Ishikawa (cell line): Measurements from ENCODE around the gene TREM2.

ENCODE experiments used
- CEBPB ChIP-seq: IDR thresholded peaks from 2 replicates; pipeline ENCODE4 v1.6.1; 2012
- CREB1 ChIP-seq: IDR thresholded peaks from 2 replicates; pipeline ENCODE4 v1.6.1; 2012; ENCODE audit warnings: low read depth
- EGR1 ChIP-seq: IDR thresholded peaks from 2 replicates; pipeline ENCODE4 v1.6.1; 2012
- EP300 ChIP-seq: IDR thresholded peaks from 2 replicates; pipeline ENCODE4 v1.6.1; 2012; ENCODE audit warnings: borderline replicate concordance
- FOXM1 ChIP-seq: IDR thresholded peaks from 2 replicates; pipeline ENCODE4 v1.6.1; 2012; ENCODE audit warnings: low read depth, borderline replicate concordance
- MAX ChIP-seq: IDR thresholded peaks from 2 replicates; pipeline ENCODE4 v1.6.1; 2012
- NFIC ChIP-seq: IDR thresholded peaks from 2 replicates; pipeline ENCODE4 v1.6.1; 2012
- RAD21 ChIP-seq: IDR thresholded peaks from 2 replicates; pipeline ENCODE4 v1.6.1; 2012; ENCODE audit warnings: low read depth
- REST ChIP-seq: IDR thresholded peaks from 2 replicates; pipeline ENCODE4 v1.6.1; 2012; ENCODE audit warnings: low read depth, mild to moderate bottlenecking
- TAF1 ChIP-seq: IDR thresholded peaks from 2 replicates; pipeline ENCODE4 v1.6.1; 2012; ENCODE audit warnings: low read depth, mild to moderate bottlenecking
- TCF12 ChIP-seq: IDR thresholded peaks from 2 replicates; pipeline ENCODE4 v1.6.1; 2012; ENCODE audit warnings: low read depth
- TEAD4 ChIP-seq: IDR thresholded peaks from 2 replicates; pipeline ENCODE4 v1.6.1; 2012
- USF1 ChIP-seq: IDR thresholded peaks from 2 replicates; pipeline ENCODE4 v1.6.1; 2012
- YY1 ChIP-seq: IDR thresholded peaks from 2 replicates; pipeline ENCODE4 v1.6.1; 2012; ENCODE audit warnings: low read depth
- ZBTB7A ChIP-seq: IDR thresholded peaks from 2 replicates; pipeline ENCODE4 v1.6.1; 2012; ENCODE audit warnings: low read depth

Gene TREM2

GRCh38 chr6:41156771-41157170, 6.1 kb downstream of the TREM2 start:
- TF ChIP-seq EGR1 (no peak), TAF1 (no peak), EP300 (no peak), REST (no peak), TEAD4 (no peak), CREB1 (no peak), MAX (no peak), CEBPB (no peak), RAD21 (no peak), USF1 (no peak)

- TF ChIP-seq ZBTB7A = no peak
- no peak for TF ChIP-seq USF1
- TF ChIP-seq EGR1 = no peak
- TF ChIP-seq MAX = no peak
- no peak for TF ChIP-seq TAF1
Observed at GRCh38 chr6:41156001-41156400, 6.9 kb downstream of the TREM2 start.

GRCh38 chr6:41155132-41155805, 7.6 kb downstream of the TREM2 start:
- TF ChIP-seq TAF1 (no peak), EGR1 (no peak), TEAD4 (peak; percentile 95), FOXM1 (no peak), RAD21 (no peak), MAX (no peak; the same call in 1 of the 2 replicates), NFIC (peak; percentile 50), ZBTB7A (no peak), CREB1 (no peak), CEBPB (0 out of 2 replicates have a peak, but pooled peaks have one; percentile 12), TCF12 (peak; percentile 45; the same call in 1 of the 2 replicates), EP300 (peak; percentile 42; the same call in 1 of the 2 replicates), USF1 (no peak)

- TF ChIP-seq USF1 (no peak), REST (no peak), TEAD4 (no peak), MAX (no peak), CREB1 (no peak), TCF12 (no peak), FOXM1 (no peak), TAF1 (no peak), NFIC (no peak)
Observed at GRCh38 chr6:41153992-41154625, 8.8 kb downstream of the TREM2 start, which contains the start of gene TREML1. Gene TREML1, minus strand, starts transcription at chr6:41154347. Its CDS starts 59 bp downstream, at chr6:41154288.

GRCh38 chr6:41153451-41153850, 9.5 kb downstream of the TREM2 start:
- TF ChIP-seq CEBPB (no peak), YY1 (no peak), RAD21 (no peak), TAF1 (no peak), FOXM1 (no peak), ZBTB7A (no peak), REST (no peak), EGR1 (no peak), TCF12 (no peak), CREB1 (no peak)
